Keratinocyte (primary cell): ENCODE results near the gene THRAP3.

ENCODE experiments used
- CTCF ChIP-seq, 3 experiments: IDR thresholded peaks in 1 of 3; conservative IDR thresholded peaks in 1 of 3; optimal IDR thresholded peaks in 1 of 3; 2 replicates in 2 of 3; 3 replicates in 1 of 3; pipeline versions ENCODE3 to v1.5.1; 2011; ENCODE audit warnings: low read length in 3 of 3, mild to moderate bottlenecking in 3 of 3, moderate library complexity in 2 of 3, control low read depth in 1 of 3, inconsistent platforms in 1 of 3; ENCODE audit not compliant: insufficient read depth in 2 of 3; ENCODE audit errors: extremely low read depth in 1 of 3
- EZH2 ChIP-seq: IDR thresholded peaks from one replicate; pipeline ENCODE4 v1.6.1; 2012; ENCODE audit warnings: inconsistent platforms, mild to moderate bottlenecking, low read length, moderate library complexity

GRCh38 chr1:36247538-36247937, 23.3 kb downstream of the THRAP3 start:
- TF ChIP-seq CTCF (optimal IDR thresholded peaks at IDR 0.05 in 1 of 3, IDR thresholded peaks at IDR 0.05 in 1 of 3, conservative IDR thresholded peaks at IDR 0.05 in 1 of 3; ENCODE audit: extremely low read depth in 1 of 3, insufficient read depth in 2 of 3, low read length in 3 of 3), result no peak
- TF ChIP-seq EZH2, result no peak
